ENCODE data around the gene SPTBN4.

GRCh38 chr19:40571831-40572495, 105.2 kb downstream of the SPTBN4 start:
- TF ChIP-seq, protein P1, sequence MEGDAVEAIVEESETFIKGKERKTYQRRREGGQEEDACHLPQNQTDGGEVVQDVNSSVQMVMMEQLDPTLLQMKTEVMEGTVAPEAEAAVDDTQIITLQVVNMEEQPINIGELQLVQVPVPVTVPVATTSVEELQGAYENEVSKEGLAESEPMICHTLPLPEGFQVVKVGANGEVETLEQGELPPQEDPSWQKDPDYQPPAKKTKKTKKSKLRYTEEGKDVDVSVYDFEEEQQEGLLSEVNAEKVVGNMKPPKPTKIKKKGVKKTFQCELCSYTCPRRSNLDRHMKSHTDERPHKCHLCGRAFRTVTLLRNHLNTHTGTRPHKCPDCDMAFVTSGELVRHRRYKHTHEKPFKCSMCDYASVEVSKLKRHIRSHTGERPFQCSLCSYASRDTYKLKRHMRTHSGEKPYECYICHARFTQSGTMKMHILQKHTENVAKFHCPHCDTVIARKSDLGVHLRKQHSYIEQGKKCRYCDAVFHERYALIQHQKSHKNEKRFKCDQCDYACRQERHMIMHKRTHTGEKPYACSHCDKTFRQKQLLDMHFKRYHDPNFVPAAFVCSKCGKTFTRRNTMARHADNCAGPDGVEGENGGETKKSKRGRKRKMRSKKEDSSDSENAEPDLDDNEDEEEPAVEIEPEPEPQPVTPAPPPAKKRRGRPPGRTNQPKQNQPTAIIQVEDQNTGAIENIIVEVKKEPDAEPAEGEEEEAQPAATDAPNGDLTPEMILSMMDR (IDR thresholded peaks at IDR 0.05): no peak
- TF ChIP-seq POLR2A (IDR thresholded peaks at IDR 0.05): no peak
